Measurements from ENCODE around the gene ITPR1. TPM values are rescaled to one million over a fixed set of nuclear protein-coding genes. Genes with fewer than 3 reads are reported as not detected.

The ITPR1 gene
- total RNA-seq, 2 donors from 2014 or later = 29.3 to 29.8 TPM

DNA sequence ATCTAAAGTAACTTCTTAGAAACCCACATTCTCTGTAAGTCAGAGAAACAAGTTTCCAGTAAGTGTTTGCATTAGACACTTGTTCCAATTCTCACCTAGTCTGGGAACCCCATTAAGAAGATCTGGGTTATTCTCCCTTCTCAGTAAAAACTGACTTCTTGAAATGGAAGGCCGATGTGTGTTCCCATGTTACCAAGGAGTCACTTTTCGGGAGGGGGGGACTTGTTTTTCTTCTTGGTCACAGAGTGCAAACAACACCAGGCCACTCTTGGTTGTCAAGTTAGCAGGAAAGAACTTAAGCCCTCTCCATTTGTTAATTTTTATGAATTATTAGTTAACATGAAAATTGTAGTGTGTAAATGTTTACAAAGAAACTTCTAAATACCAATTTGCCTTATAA, 55.6 kb downstream of the ITPR1 start:
- ATAC-seq = no peak
- H3K27ac ChIP-seq = peak overlapping the region in 3 of 4 donors; percentile 17 to 62 (median 44)
- peaks cover 20% of the 10 kb centered on the region for H3K4me1 ChIP-seq
- H3K27me3 ChIP-seq = no peaks in the 10 kb centered on the region
- 39 to 62% methylated on average over 2 of the region's 2 CpGs for WGBS, 2 donors
- TF ChIP-seq, protein P1, sequence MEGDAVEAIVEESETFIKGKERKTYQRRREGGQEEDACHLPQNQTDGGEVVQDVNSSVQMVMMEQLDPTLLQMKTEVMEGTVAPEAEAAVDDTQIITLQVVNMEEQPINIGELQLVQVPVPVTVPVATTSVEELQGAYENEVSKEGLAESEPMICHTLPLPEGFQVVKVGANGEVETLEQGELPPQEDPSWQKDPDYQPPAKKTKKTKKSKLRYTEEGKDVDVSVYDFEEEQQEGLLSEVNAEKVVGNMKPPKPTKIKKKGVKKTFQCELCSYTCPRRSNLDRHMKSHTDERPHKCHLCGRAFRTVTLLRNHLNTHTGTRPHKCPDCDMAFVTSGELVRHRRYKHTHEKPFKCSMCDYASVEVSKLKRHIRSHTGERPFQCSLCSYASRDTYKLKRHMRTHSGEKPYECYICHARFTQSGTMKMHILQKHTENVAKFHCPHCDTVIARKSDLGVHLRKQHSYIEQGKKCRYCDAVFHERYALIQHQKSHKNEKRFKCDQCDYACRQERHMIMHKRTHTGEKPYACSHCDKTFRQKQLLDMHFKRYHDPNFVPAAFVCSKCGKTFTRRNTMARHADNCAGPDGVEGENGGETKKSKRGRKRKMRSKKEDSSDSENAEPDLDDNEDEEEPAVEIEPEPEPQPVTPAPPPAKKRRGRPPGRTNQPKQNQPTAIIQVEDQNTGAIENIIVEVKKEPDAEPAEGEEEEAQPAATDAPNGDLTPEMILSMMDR (IDR thresholded peaks at IDR 0.05) = no peak
- no peak for TF ChIP-seq POLR2A (IDR thresholded peaks at IDR 0.05)
- DNase-seq = no peak
- no peaks in the 10 kb centered on the region for H3K36me3 ChIP-seq (replicated peaks in 1 of 2; ENCODE audit: insufficient read depth in 1 of 2, low read depth in 2 of 2)
- no peak overlapping the region for H3K4me3 ChIP-seq
- no peaks in the 10 kb centered on the region for H3K9me3 ChIP-seq
- intact Hi-C loops (cut with DNase I) = no loop called here

DNA sequence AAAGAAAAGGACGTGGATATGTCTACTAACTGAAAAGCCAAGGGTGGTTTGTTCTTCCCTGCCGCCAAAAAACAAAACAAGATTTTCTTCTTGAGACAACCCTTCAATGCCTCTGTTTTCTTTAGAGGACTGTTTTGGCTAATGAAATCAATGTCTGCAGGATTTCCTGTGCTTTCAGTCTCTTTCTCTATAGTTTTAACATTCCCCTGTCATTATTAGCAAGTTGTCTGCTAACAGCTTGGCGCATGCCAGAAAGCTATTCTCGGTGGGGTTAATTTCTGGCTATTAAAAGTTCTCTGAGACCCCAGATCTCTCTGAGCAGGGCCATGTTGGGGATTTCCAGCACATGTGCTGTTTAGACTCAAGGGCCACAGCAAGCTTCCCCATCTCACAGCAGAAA, 56.7 kb downstream of the ITPR1 start:
- H3K4me1 ChIP-seq = peaks cover 20% of the 10 kb centered on the region
- intact Hi-C loops (cut with DNase I) = no loop called here
- no peaks in the 10 kb centered on the region for H3K27me3 ChIP-seq
- H3K9me3 ChIP-seq = no peaks in the 10 kb centered on the region
- no peak overlapping the region for H3K27ac ChIP-seq
- H3K36me3 ChIP-seq (replicated peaks in 1 of 2; ENCODE audit: insufficient read depth in 1 of 2, low read depth in 2 of 2) = no peaks in the 10 kb centered on the region
- no peak overlapping the region for H3K4me3 ChIP-seq
- no peak for ATAC-seq
- 72 to 84% methylated on average over 4 of the region's 4 CpGs for WGBS, 2 donors
- no peak for DNase-seq
- no peak for TF ChIP-seq POLR2A (IDR thresholded peaks at IDR 0.05)
- TF ChIP-seq, protein P1 (IDR thresholded peaks at IDR 0.05) = no peak

DNA sequence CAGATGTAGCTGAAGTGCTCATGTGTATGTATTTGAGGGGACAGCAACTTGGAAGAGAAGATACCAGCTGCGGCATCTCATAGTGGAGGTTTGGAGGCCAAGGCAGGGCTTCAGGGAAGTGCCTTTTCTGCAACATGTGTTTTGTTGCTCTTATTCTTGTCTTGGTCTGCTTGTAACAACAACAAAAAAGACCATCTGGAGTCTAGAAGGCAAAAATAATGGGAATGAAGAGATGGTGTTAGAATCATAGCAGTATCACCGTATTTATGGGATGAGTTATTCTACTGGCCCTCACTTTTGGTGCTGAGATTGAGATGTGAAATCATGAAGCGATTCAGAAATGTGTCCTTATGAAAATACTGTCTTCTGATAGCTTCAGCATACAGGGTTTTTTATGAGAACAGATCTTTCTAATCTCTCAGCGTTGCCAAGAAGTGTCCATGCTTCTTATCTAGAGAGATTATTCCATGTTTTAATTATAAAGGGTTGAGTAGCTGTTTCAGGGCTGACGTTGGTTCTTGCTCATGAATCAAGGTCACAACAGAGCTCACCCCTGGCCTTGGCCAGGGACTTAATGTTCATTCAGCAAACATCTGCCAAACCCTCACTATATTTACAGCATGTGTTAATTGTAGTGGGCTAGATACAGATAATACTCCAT, 58.0 kb downstream of the ITPR1 start:
- peak in 1 of 4 donors; percentile 16 for DNase-seq

DNA sequence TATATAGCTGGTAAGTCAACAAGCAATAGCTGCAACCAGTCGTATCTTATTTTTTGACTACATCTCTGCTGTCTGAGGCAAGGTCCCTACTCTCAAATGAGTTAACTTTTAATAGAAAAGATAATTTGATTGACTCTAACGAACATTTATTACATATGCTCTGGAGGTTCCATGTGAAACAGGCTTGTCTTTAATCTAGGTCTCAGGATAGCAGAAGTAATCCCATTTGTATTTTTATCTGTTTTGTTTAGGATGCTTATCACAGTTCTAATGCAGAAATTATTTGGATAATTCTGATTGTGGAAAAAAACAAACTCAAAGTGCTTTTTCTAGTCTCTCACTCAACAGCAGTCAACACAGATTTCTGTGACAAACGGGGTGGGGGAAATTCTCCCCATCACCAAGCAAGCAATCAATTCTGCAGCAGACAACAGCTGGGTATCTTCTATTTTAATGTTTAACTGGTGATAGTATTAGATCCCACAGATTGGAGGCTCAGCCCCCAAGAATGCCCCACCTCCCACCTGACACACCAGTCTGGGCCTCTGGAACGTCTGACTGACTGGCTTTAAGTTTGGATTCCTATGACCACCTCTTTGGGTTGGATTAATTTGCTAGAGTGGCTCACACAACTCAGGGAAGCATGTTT, 58.8 kb downstream of the ITPR1 start:
- TF ChIP-seq POLR2A (IDR thresholded peaks at IDR 0.05) = no peak
- TF ChIP-seq, protein P1 (IDR thresholded peaks at IDR 0.05) = no peak
- Histone ChIP-seq H3K9me3 (no peaks in the 10 kb centered on the region), H3K4me3 (no peak overlapping the region), H3K4me1 (peaks cover 20% of the 10 kb centered on the region), H3K36me3 (replicated peaks in 1 of 2; ENCODE audit: insufficient read depth in 1 of 2, low read depth in 2 of 2) (no peaks in the 10 kb centered on the region), H3K27me3 (no peaks in the 10 kb centered on the region), H3K27ac (peak overlapping the region in 1 of 4 donors; percentile 5)
- 61 to 65% methylated on average over 4 of the region's 4 CpGs for WGBS, 2 donors
- intact Hi-C loops (cut with DNase I) = no loop called here
- DNase-seq (no peak), ATAC-seq (no peak)

More for the DNA sequence above, 58.0 kb downstream of the ITPR1 start:
- Histone ChIP-seq H3K27ac (peak overlapping the region in 1 of 4 donors; percentile 5), H3K4me1 (peaks cover 20% of the 10 kb centered on the region), H3K9me3 (no peaks in the 10 kb centered on the region), H3K36me3 (replicated peaks in 1 of 2; ENCODE audit: insufficient read depth in 1 of 2, low read depth in 2 of 2) (no peaks in the 10 kb centered on the region), H3K4me3 (no peak overlapping the region), H3K27me3 (no peaks in the 10 kb centered on the region)
- TF ChIP-seq, protein P1 (IDR thresholded peaks at IDR 0.05) = no peak
- no peak for TF ChIP-seq POLR2A (IDR thresholded peaks at IDR 0.05)
- intact Hi-C loops (cut with DNase I) = no loop called here
- peak; percentile 18 for ATAC-seq
- WGBS, 2 donors = 56 to 60% methylated on average over 5 of the region's 5 CpGs
